ENCODE measurements around the gene ITPR2. TPM values are rescaled to one million over a fixed set of nuclear protein-coding genes. Genes with fewer than 3 reads are reported as not detected.

The ITPR2 gene
- total and polyA plus RNA-seq, 2 of the 13 experiments (the other 11 are each of a cell fraction or from before 2014, with no cell fraction given) = 31.9 to 81.9 TPM

DNA sequence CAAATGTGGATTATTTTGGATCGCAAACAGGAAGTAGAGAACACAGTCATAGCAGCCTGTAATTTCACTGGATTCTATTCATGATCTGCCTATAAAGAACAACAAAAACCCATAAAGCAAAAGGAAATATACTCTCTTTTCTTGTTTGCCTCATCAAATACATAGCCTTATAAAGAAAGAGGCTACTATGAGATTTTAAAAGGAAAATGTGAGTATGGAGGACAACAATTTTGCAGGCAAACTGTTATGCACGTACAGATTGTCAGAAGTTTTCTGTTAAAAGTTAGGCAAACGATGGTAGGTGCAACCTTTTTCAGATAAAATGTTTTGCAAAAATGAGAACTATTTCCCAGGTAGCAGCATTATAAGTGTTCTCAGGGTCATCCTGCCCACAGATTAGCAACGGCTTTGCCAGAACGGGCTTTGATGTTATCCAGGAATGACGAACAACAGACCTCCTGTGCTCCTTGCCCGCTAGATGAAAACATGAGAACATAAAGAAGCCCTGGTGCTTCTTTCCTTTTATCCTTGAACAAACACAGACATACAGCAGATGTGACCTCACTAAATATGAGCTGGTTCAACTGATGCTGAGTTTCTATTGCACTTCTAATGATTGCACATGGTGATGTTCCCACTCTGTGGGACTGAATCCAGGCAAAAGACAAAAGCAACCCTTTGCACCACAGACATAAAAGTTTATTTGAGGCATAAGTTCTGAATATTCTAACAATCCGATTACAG is 88.1 kb downstream of the ITPR2 start (continued):
- TF ChIP-seq, protein P1, sequence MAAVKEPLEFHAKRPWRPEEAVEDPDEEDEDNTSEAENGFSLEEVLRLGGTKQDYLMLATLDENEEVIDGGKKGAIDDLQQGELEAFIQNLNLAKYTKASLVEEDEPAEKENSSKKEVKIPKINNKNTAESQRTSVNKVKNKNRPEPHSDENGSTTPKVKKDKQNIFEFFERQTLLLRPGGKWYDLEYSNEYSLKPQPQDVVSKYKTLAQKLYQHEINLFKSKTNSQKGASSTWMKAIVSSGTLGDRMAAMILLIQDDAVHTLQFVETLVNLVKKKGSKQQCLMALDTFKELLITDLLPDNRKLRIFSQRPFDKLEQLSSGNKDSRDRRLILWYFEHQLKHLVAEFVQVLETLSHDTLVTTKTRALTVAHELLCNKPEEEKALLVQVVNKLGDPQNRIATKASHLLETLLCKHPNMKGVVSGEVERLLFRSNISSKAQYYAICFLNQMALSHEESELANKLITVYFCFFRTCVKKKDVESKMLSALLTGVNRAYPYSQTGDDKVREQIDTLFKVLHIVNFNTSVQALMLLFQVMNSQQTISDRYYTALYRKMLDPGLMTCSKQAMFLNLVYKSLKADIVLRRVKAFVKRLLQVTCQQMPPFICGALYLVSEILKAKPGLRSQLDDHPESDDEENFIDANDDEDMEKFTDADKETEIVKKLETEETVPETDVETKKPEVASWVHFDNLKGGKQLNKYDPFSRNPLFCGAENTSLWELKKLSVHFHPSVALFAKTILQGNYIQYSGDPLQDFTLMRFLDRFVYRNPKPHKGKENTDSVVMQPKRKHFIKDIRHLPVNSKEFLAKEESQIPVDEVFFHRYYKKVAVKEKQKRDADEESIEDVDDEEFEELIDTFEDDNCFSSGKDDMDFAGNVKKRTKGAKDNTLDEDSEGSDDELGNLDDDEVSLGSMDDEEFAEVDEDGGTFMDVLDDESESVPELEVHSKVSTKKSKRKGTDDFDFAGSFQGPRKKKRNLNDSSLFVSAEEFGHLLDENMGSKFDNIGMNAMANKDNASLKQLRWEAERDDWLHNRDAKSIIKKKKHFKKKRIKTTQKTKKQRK (IDR thresholded peaks at IDR 0.05; ENCODE audit: low read length) = no peak
- TF ChIP-seq ZNF460 (CRISPR knock-in tag; IDR thresholded peaks at IDR 0.05; ENCODE audit: borderline replicate concordance) = no peak
- TF ChIP-seq ZNF225 (CRISPR knock-in tag; IDR thresholded peaks at IDR 0.05) = no peak
- TF ChIP-seq ETV6 (CRISPR knock-in tag; conservative IDR thresholded peaks at IDR 0.05) = no peak
- TF ChIP-seq, protein P2, sequence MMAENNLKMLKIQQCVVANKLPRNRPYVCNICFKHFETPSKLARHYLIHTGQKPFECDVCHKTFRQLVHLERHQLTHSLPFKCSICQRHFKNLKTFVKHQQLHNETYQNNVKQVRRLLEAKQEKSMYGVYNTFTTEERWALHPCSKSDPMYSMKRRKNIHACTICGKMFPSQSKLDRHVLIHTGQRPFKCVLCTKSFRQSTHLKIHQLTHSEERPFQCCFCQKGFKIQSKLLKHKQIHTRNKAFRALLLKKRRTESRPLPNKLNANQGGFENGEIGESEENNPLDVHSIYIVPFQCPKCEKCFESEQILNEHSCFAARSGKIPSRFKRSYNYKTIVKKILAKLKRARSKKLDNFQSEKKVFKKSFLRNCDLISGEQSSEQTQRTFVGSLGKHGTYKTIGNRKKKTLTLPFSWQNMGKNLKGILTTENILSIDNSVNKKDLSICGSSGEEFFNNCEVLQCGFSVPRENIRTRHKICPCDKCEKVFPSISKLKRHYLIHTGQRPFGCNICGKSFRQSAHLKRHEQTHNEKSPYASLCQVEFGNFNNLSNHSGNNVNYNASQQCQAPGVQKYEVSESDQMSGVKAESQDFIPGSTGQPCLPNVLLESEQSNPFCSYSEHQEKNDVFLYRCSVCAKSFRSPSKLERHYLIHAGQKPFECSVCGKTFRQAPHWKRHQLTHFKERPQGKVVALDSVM (CRISPR knock-in tag; IDR thresholded peaks at IDR 0.05) = no peak
- peak; percentile 62 for TF ChIP-seq THAP11 (CRISPR knock-in tag; IDR thresholded peaks at IDR 0.05)
- TF ChIP-seq GTF3A (CRISPR knock-in tag; conservative IDR thresholded peaks at IDR 0.05) = no peak
- TF ChIP-seq RARA (CRISPR knock-in tag; IDR thresholded peaks at IDR 0.05) = peak; percentile 97
- TF ChIP-seq ZNF543 (CRISPR knock-in tag; IDR thresholded peaks at IDR 0.05) = no peak
- no peak for TF ChIP-seq ZKSCAN5 (CRISPR knock-in tag; IDR thresholded peaks at IDR 0.05)
- TF ChIP-seq, protein P3, sequence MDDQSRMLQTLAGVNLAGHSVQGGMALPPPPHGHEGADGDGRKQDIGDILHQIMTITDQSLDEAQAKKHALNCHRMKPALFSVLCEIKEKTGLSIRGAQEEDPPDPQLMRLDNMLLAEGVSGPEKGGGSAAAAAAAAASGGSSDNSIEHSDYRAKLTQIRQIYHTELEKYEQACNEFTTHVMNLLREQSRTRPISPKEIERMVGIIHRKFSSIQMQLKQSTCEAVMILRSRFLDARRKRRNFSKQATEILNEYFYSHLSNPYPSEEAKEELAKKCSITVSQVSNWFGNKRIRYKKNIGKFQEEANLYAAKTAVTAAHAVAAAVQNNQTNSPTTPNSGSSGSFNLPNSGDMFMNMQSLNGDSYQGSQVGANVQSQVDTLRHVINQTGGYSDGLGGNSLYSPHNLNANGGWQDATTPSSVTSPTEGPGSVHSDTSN (CRISPR knock-in tag; IDR thresholded peaks at IDR 0.05; ENCODE audit: borderline replicate concordance) = no peak
- 0 out of 2 replicates have a peak, but pooled peaks have one; percentile 36 for TF ChIP-seq ZNF160 (CRISPR knock-in tag; IDR thresholded peaks at IDR 0.05)
- TF ChIP-seq, protein P4, sequence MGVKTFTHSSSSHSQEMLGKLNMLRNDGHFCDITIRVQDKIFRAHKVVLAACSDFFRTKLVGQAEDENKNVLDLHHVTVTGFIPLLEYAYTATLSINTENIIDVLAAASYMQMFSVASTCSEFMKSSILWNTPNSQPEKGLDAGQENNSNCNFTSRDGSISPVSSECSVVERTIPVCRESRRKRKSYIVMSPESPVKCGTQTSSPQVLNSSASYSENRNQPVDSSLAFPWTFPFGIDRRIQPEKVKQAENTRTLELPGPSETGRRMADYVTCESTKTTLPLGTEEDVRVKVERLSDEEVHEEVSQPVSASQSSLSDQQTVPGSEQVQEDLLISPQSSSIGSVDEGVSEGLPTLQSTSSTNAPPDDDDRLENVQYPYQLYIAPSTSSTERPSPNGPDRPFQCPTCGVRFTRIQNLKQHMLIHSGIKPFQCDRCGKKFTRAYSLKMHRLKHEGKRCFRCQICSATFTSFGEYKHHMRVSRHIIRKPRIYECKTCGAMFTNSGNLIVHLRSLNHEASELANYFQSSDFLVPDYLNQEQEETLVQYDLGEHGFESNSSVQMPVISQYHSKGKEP (CRISPR knock-in tag; IDR thresholded peaks at IDR 0.05) = no peak; the same call in 1 of the 2 replicates
- TF ChIP-seq, protein P5, sequence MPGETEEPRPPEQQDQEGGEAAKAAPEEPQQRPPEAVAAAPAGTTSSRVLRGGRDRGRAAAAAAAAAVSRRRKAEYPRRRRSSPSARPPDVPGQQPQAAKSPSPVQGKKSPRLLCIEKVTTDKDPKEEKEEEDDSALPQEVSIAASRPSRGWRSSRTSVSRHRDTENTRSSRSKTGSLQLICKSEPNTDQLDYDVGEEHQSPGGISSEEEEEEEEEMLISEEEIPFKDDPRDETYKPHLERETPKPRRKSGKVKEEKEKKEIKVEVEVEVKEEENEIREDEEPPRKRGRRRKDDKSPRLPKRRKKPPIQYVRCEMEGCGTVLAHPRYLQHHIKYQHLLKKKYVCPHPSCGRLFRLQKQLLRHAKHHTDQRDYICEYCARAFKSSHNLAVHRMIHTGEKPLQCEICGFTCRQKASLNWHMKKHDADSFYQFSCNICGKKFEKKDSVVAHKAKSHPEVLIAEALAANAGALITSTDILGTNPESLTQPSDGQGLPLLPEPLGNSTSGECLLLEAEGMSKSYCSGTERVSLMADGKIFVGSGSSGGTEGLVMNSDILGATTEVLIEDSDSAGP (CRISPR knock-in tag; IDR thresholded peaks at IDR 0.05; ENCODE audit: borderline replicate concordance) = no peak; the same call in 1 of the 2 replicates
- no peak for TF ChIP-seq DR1 (CRISPR knock-in tag; IDR thresholded peaks at IDR 0.05)
- TF ChIP-seq SMAD3 (CRISPR knock-in tag; IDR thresholded peaks at IDR 0.05) = peak; percentile 94
- no peak for TF ChIP-seq YY1 (IDR thresholded peaks at IDR 0.05; ENCODE audit: insufficient read depth, insufficient replicate concordance, low read depth, low read length)
- no peak for TF ChIP-seq ZSCAN30 (CRISPR knock-in tag; IDR thresholded peaks at IDR 0.05)
- no peak for TF ChIP-seq ZNF367 (CRISPR knock-in tag; IDR thresholded peaks at IDR 0.05; ENCODE audit: borderline replicate concordance)
- TF ChIP-seq HDAC1 (CRISPR knock-in tag; IDR thresholded peaks at IDR 0.05) = peak; percentile 88
